GM19438 (cell line): ENCODE results near the gene ZNF780A.
"Not testable (repeated sequence)": the region's sequence is repeated elsewhere in the genome, so short reads cannot be mapped to it uniquely, and the experiment has no call there.

Experiments used
- ATAC-seq: cut with Tn5 transposase; IDR thresholded peaks from one replicate; pipeline ENCODE4 v1.9.1; 2021; ENCODE audit warnings: low read depth; ENCODE audit not compliant: unreplicated experiment

The ZNF780A gene

GRCh38 chr19:40090241-40091204 lies at the start of gene ZNF780A:
ZNF780A (minus strand) TSS chr19:40090943; CDS start chr19:40084753, 6,190 bp downstream.
- ATAC-seq = peak; percentile 60

DNA sequence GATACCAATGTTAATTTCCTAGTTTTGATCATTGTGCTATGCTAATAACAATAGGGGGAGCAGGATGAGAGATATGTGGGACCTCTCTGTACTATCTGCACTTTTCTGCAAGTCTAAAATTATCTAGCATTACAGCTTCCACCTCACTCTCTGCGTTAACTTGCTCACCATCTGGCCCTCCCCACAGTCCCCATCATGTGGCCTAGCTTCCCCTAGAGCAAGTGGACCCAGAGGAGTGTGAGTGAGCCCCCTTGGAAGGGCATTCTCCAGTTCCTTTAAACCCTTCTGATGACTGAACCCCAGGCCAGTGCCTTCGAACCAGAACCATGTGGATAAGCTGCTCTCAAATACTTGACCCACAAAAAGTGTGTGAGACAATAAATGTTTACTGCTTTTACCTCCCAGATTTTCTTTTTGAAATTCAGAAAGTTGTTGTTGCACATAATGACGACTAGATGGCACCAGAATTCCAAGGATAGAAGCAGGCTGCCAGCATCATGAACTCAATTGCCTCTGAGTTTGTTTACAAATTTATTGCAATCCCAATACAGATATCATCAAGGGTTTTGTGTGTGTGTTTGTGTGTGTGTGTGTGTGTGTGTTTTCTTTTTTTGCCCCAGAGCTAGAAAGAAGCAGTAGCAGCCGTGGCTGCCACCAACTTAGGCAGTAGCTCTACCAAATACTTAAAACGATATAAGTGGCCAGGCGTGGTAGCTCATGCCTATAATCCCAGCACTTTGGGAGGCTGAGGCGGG lies 49.0 kb upstream of the ZNF780A start:
- ATAC-seq = no peak

DNA sequence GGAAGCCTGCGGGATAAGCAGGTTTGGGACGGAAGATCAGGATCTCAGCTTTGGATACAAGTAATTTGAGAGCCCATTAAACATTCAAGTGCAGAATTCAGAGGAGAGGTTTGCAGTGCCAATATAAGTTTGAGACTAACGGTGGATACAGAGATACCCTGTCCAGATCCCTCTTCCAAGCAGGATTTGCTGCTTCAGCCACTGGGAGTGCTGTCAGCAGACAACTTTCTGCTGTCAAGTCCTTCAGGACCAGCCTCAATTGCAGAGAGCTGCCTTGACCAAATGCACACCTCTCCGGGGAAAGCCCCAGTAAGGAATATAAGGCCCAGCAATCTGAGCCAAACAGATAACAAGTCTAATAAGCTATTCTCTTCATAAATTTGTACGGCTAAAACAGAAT lies 46.1 kb upstream of the ZNF780A start:
- ATAC-seq = no peak

DNA sequence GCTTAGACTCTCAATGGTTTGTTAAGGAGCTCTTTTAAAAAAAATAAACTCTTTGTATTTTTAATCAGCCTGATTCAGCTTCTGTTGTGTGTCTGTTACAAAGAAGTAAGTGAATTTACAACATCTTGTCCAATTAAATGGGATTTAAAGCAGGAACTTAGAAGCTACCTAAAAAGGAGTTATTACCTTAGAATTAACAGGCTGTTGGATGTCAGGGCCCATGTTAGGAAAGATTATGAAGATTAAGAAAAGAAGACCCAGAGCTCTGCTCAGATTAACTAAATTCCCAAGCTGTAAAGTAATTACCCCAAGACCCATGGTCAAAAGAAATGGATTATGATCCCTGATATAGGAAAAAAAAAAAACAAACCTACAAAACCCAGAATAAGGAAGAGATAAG lies 44.1 kb upstream of the ZNF780A start:
- ATAC-seq = no peak

GRCh38 chr19:40133491-40133890 lies 42.7 kb upstream of the ZNF780A start:
- ATAC-seq = no peak

GRCh38 chr19:40130013-40130412 lies 39.3 kb upstream of the ZNF780A start:
- no peak for ATAC-seq

- ATAC-seq = no peak
Observed at GRCh38 chr19:40129425-40129824, 38.7 kb upstream of the ZNF780A start.

DNA sequence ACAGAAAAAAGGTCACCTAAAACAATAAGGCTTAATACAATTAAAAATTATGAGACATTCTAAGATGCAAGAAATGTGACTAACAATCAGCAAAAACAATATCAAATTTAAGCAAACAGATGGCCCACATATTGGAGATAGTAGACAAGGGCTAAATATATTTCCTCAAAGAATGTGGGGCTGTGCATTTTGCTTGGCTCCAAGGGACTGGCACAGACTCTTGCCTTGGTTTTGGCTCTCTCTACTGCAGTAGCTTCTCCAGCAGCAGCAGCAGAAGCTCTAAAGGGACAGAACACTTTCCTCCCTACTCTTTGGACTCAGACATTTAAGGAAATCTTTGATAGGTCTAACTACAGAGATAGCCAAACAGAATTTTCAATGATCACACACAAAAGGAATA lies 38.2 kb upstream of the ZNF780A start:
- ATAC-seq = no peak

DNA sequence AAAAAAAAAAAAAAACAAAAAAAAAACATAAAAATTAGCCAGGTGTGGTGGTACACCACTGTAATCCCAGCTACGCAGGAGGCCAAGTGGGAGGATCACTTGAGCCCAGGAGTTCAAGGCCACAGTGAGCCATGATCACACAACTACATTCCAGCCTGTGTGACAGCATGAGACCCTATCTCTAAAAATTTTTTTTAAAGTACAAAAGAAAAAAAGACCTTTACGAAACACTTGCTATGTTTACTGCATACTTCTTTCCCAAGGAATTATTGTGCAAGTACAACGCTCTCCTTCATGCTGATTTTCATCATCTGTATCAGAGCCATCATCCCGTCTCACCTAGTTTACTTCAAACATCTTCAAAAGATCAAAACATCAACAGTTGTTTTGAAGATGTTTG lies 28.6 kb upstream of the ZNF780A start:
- no peak for ATAC-seq

- ATAC-seq = not testable (repeated sequence)
Observed at GRCh38 chr19:40118638-40119037, 27.9 kb upstream of the ZNF780A start.

DNA sequence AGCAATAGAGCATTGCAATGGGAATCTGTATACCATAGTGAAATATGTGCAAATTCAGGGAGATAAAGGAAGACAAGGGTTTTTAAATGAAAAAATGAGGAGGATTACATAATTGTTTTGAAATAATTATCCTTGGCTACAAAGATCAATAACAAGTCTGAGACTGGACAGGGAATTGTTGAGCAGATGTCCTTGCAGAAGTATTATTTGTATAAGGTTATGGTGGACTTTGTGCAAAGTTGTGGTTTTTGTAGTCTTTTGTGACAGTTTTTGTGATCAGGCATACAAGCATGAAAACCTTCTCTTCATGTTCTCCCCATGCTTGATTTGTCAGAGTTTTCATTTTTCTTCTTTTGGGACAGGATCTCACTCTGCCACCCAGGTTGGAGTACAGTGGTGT lies 25.3 kb upstream of the ZNF780A start:
- ATAC-seq = no peak

GRCh38 chr19:40114119-40114518 lies 23.4 kb upstream of the ZNF780A start:
- ATAC-seq = not testable (repeated sequence)

DNA sequence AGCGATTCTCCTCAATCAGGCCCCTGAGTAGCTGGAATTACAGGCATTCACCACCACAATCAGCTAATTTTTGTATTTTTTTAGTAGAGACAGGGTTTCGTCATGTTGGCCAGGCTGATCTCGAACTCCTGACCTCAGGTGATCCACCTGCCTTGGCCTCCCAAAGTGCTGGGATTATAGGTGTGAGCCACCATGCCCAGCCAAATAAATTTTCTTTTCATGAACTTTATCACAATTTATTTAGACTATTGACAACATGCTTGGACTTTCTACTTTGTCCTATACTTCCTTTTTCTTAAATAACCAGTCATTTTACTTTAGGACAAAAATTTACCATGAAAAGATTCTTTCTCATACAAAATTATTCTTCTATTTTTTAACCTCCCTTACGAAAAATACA lies 21.5 kb upstream of the ZNF780A start:
- not testable (repeated sequence) for ATAC-seq

- no peak for ATAC-seq
Observed at GRCh38 chr19:40110570-40110969, 19.8 kb upstream of the ZNF780A start.

DNA sequence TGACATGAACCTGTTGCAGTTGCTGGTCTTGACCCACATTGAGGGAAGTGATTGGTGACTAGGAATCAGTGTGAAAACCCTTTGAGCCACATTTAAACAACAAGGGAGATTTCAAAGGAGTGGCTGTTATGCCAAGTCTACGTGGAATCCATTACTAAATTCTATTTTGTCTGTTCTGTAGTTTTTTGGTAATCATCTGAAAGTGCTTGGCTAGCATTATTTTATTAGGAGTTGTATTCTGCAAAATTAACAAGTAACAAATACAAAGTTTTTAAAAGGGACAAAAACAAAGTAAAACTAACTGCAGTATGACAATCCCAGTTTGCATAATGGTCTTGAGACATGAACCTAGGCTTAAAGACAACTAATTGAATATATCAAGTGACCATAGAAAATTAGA lies 14.0 kb upstream of the ZNF780A start:
- ATAC-seq = no peak

DNA sequence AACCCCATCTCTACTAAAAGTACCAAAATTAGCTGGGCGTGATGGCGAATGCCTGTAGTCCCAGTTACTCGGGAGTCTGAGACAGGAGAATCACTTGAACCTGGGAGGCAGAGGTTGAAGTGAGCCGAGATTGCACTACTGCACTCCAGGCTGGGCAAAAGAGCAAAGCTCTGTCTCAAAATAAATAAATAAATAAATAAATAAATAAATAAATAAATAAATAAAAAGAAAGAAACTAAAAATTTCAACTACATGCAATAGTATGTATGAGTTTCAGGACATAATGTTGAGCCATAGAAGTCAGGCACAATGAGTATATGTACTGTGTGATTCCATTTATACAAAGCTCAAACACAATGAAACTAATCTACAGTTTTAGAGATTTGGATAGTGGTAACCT lies 12.9 kb upstream of the ZNF780A start:
- no peak for ATAC-seq

DNA sequence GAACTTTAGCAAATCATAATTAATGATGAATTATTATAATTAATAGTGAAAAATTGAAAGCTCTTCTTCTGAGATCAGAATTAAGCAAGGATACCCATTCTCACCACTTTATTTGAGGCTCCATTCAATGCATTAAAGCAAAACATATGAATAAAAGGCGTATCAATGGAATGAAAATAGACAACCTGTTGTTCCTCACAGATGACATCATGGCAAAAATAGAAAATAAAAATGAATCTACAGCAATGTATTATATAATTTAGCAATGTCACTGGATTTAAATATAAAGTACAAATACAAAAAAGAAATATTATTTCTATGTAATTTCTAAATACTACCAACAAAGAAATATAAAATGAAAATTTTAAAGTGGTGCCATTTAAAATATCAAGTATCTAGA lies 11.1 kb upstream of the ZNF780A start:
- ATAC-seq = no peak

DNA sequence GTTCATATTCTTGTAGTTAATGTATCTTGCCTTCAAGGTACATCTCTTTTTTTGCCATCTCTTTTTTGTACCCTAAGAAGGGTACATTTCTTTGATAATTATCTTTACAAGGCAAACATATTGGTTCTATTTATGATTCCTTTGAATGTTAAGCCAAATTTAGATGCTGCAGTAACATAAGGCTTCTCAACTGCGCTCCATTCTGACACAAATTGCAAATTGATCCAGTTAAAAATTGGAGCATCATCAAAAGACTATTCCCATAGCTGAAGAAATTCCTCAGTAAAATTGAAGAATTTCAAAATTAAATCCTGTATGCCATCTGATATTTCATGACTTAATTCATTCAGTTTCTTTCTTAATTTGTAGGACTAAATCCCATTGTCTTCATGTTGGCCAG lies 2.7 kb upstream of the ZNF780A start:
- no peak for ATAC-seq

DNA sequence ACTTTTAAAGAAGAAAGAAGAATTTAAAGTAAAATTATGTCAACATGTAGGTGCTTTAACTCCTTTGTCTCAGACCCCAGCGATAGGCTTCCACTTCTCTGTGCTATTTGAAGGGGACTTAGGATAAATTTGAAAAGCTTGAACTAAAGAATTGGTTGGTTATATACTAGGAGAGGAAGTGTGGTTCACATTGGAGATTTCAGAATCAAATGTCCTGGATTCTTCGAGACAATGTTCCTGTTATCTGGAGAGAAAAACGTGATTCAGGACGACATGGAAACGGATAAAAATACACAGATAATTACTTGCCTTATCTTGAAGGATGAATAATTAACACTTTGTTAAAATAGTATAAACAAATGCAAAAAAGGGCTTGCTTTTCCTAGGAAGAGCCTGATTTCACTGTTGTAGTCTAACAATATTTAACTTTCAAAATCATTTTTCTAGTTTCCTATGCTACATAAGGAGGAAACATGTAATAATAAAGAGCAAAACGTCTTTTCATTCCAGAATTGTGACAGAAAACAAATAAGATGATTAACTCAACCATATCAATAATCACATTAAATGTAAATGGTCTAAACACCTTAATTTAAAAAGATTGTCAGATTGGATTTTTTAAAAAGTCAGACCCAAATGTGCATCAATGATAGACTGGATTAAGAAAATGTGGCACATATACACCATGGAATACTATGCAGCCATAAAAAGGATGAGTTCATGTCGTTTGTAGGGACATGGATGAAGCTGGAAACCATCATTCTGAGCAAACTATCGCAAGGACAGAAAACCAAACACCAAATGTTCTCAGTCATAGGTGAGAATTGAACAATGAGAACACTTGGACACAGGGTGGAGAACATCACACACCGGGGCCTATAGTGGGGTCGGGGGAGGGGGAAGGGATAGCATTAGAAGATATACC lies 724 bp upstream of the ZNF780A start:
- ATAC-seq = no peak

GRCh38 chr19:40089462-40089861 lies 1.3 kb downstream of the ZNF780A start:
- ATAC-seq = no peak
